Measurements from ENCODE around the gene MMD.

- TF ChIP-seq CTCF (IDR thresholded peaks at IDR 0.05): no peak
- TF ChIP-seq POLR2A (IDR thresholded peaks at IDR 0.05): no peak
Observed at GRCh38 chr17:55390364-55390977, 31.2 kb downstream of the MMD start.
